GM19043 (cell line): Measurements from ENCODE around the gene DPP7.
"Not testable (repeated sequence)": the region's sequence is repeated elsewhere in the genome, so short reads cannot be mapped to it uniquely, and the experiment has no call there.

Source experiments
- ATAC-seq: cut with Tn5 transposase; IDR thresholded peaks from one replicate; pipeline ENCODE4 v1.9.1; 2021; ENCODE audit warnings: low read depth; ENCODE audit not compliant: unreplicated experiment

Gene DPP7

GRCh38 chr9:137075275-137075775 lies 39.2 kb downstream of the DPP7 start:
- ATAC-seq: no peak

DNA sequence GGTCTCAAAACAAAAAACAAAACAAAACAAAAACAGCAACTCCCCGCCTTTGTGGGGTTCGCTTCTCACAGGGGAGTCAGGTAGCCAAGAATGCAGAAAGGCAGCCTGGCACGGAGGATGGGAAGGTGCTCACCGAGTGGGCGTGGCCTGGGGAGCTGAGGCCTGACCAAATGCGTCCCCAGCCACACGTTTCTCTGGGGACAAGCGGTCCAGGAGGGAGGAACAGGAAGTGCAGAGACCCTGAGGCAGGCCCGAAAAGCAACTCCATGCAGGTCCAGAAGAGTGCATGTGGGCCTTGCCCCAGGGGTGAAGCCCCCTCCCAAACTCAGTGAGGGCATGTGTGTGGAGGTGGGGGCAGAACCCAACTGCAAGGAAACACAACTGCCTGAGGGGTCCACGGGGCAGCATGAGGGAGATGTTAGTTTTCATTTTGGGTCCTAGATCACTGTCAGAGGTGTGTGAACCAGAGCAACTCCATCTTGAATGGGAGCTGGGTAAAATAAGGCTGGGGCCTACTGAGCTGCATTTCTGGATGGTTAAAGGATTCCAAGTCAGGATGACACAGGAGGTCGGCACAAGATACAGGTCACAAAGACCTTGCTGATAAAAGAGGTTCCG lies 39.8 kb downstream of the DPP7 start:
- no peak for ATAC-seq

GRCh38 chr9:137073992-137074399 lies 40.5 kb downstream of the DPP7 start:
- ATAC-seq: no peak

DNA sequence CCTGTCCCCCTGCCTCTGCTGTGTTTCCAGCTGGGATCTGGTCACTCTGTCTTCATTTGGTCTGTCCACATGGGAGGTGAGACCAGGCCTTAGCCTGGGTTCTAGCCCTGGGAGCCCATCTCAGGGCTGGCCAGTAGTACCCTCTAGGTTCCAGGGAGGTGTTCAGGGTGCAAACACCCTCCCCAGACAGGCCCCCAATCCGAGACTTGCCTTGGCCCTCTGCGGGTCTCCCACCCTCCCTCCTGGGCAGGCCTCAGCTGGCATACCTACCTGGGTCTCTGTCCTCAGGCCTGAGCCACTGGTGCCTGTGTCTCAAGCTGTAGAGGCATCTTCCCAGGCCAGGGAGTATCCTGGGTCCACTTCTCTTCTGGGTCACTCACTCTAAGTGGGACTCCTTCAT lies 43.3 kb downstream of the DPP7 start:
- ATAC-seq: no peak

DNA sequence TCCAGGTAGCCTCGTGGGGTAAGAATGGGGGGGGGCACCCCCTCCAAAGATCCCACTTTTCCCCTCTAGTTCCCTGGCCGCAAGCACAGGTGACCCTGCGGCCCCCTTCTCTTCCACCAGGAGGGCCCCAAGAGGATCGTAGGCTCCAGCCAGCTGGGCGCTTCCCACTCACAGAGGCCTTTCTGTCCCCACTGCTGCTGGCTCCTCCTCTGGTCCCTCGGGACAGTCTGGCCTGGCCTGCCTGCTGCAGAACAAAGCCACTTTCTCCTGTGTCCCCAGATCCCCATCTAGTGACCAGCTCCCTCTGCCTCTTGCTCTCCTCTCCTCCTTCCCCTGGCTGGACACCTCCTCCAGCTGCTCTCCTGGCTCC lies 43.6 kb downstream of the DPP7 start:
- no peak for ATAC-seq

- ATAC-seq: peak; percentile 72
These were observed 44.2 kb downstream of the DPP7 start, which contains the start of gene SAPCD2 for GRCh38 chr9:137070201-137070905. Gene SAPCD2 (minus strand): TSS chr9:137070557. CDS start chr9:137070460, 97 bp downstream.

- ATAC-seq: peak; percentile 17
These were observed 44.9 kb downstream of the DPP7 start for GRCh38 chr9:137069508-137070091.

GRCh38 chr9:137068539-137069507 lies 45.7 kb downstream of the DPP7 start:
- no peak for ATAC-seq

- ATAC-seq: no peak
These were observed 46.5 kb downstream of the DPP7 start for GRCh38 chr9:137067860-137068538.

GRCh38 chr9:137066096-137066861 lies 48.3 kb downstream of the DPP7 start:
- no peak for ATAC-seq

DNA sequence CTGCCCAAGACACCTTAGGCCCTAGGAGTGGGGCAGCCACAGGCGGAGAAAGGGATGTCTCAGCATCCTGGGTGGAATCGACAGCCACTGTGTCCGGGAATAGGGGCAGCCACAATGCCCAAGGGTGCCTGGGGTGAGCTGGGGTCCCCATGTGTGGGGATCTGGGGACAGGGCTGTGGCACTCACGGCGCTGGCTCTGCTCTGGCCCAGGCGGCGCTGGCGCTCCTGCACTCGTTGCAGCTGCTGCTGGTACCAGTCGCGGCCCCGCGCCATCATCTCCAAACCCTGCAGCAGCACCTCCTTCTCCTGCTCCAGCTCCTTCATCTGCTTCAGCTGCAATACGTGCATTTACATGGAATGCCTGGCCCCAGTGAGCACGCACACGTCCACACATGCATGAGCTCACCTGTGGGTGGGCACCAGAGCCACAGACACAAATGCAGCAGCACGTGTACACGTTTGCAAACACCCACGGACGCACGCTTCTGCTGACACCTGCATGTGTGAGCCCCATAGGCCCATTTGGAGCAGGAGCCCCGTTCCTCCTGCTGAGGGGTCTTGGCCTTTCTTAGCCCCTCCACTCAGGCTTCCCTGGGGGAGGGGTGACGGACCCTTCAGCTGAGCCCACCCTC lies 49.1 kb downstream of the DPP7 start:
- no peak for ATAC-seq

- no peak for ATAC-seq
These were observed 49.7 kb downstream of the DPP7 start for GRCh38 chr9:137064880-137065164.

- no peak for ATAC-seq
These were observed 50.3 kb downstream of the DPP7 start for GRCh38 chr9:137064027-137064879.

DNA sequence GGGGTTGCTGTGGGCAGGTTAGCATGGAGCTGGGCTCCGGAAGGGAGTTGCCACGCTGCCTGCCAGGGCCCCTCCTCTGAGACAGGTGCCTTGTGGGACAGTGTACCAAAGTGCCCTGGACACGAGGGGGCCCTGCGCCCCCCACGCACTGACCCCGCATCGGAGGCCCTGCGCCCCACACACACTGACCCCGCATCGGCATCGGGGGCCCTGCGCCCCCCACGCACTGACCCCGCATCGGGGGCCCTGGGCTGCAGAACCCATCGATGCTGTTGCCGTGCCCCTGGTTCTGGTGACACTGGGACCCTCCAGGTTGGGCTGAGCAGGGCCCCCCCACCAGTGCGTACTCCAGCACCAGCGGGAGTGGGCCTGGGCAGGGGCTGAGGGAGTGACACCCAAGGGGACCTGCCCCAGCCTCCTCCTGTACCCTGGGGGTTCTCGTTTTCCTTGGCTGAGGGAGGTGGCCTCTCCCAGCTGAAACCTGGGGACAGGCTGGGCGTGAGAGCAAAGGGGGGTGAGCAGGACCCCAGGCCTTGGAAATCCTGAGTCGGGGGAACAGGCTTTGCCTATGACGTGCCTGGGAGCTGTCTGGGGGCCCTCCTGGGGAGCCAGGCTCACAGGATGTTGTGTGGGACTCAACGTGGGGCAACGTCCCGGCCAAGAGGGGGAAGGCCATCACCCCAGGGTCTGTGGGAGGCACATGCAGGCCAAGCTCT lies 51.1 kb downstream of the DPP7 start:
- ATAC-seq: no peak

GRCh38 chr9:137062798-137063197 lies 51.7 kb downstream of the DPP7 start:
- ATAC-seq: not testable (repeated sequence)

DNA sequence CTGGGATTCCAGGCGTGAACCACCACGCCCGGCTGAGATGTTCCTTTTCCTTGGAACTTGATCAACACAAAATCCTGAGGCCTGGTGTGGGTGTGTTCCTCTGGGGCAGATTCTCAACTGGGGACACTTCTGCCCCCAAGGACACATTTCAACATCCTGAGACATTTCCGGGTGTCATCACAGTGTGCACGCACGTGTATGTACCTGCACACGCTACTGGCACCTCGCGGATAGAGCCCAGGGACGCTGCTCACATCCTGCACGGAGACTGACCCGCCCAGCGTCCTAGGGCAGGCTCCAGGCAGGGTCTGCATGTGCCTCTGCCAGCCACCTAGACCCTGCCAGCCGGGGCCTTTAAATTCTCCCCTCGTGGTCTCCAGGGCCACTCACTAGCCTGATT lies 52.1 kb downstream of the DPP7 start:
- no peak for ATAC-seq
